H1 (cell line): ENCODE results near the gene EIF4A2. TPM values are rescaled to one million over a fixed set of nuclear protein-coding genes. Genes with fewer than 3 reads are reported as not detected.

Source experiments
- E2F6 ChIP-seq: IDR thresholded peaks from 2 replicates; pipeline ENCODE4 v1.6.1; 2012; ENCODE audit warnings: inconsistent platforms
- POLR2A ChIP-seq, 2 experiments: IDR thresholded peaks; 1 replicate in 1 of 2; 2 replicates in 1 of 2; pipeline ENCODE4 v1.6.1; 2011; ENCODE audit warnings: low read depth in 2 of 2, low read length in 2 of 2, mild to moderate bottlenecking in 2 of 2; ENCODE audit errors: control extremely low read depth in 1 of 2
- RBBP5 ChIP-seq: IDR thresholded peaks from 2 replicates; pipeline ENCODE4 v1.7.1; 2012; ENCODE audit warnings: low read depth, mild to moderate bottlenecking, inconsistent platforms, low read length, moderate library complexity, borderline replicate concordance
- SP4 ChIP-seq: IDR thresholded peaks from 2 replicates; pipeline ENCODE4 v1.6.1; 2012; ENCODE audit warnings: low read length, inconsistent platforms
- TCF12 ChIP-seq: IDR thresholded peaks from 2 replicates; pipeline ENCODE4 v1.6.1; 2011; ENCODE audit warnings: low read depth, mild to moderate bottlenecking, low read length
- polyA plus RNA-seq, 7 experiments: library from polyadenylated mRNA; depleted of rRNA in 3 of 7; stranded (reverse) in 5 of 7; unstranded in 2 of 7; fragments of >200 nt in 5 of 7; fragments of 200-250 nt in 2 of 7; gene quantifications; 1 replicate in 5 of 7; 2 replicates in 1 of 7; 4 replicates in 1 of 7; pipeline versions ENCODE4 v1.2.1 to v1.2.3, GENCODE V29; 2011 to 2013; ENCODE audit warnings: missing spikeins in 2 of 7, mixed read lengths in 2 of 7
- total RNA-seq: library from RNA; stranded (reverse); fragmentation: NEBNext Ultra II Directional; extraction: Animal tissue kit (Norgen Biotek cat#: 25700); gene quantifications from 2 replicates; pipeline ENCODE4 v1.2.1, GENCODE V29; 2021
- TF ChIP-seq, protein P1 (sequence below): IDR thresholded peaks from 2 replicates; pipeline ENCODE4 v1.6.1; 2012; ENCODE audit warnings: low read length, inconsistent platforms

EIF4A2 gene
- total and polyA plus RNA-seq, 2 of the 8 experiments (the other 6 are each of a cell fraction or from before 2014, with no cell fraction given) = 527 to 604 TPM

GRCh38 chr3:186784820-186785494 is 1.6 kb downstream of the EIF4A2 start (continued):
- no peak for TF ChIP-seq E2F6
- TF ChIP-seq RBBP5 = no peak
- TF ChIP-seq SP4 = no peak
- no peak for TF ChIP-seq TCF12
- peak; percentile 60 to 61 for TF ChIP-seq POLR2A (IDR thresholded peaks at IDR 0.05; ENCODE audit: control extremely low read depth in 1 of 2, low read depth in 2 of 2, low read length in 2 of 2)
- TF ChIP-seq, protein P1, sequence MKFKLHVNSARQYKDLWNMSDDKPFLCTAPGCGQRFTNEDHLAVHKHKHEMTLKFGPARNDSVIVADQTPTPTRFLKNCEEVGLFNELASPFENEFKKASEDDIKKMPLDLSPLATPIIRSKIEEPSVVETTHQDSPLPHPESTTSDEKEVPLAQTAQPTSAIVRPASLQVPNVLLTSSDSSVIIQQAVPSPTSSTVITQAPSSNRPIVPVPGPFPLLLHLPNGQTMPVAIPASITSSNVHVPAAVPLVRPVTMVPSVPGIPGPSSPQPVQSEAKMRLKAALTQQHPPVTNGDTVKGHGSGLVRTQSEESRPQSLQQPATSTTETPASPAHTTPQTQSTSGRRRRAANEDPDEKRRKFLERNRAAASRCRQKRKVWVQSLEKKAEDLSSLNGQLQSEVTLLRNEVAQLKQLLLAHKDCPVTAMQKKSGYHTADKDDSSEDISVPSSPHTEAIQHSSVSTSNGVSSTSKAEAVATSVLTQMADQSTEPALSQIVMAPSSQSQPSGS = no peak
- TF ChIP-seq, all 59 proteins: peak for 2
